Measurements from ENCODE around the gene FCN2. TPM values are rescaled to one million over a fixed set of nuclear protein-coding genes. Genes with fewer than 3 reads are reported as not detected.

The FCN2 gene
- total RNA-seq, 1 donor from 2014 or later, result 0.30 TPM

GRCh38 chr9:134895908-134896833 lies 15.6 kb downstream of the FCN2 start:
- peak; percentile 64 for DNase-seq
- ATAC-seq (ENCODE audit: poor library complexity), result peak; percentile 80
- intact Hi-C loops (cut with DNase I), result loop anchor here (10.0 kb wide), 1 partner anchor 111 kb away; no protein-coding TSS in a partner anchor

- intact Hi-C loops (cut with DNase I), result loop anchor here (10.0 kb wide), 1 partner anchor 112 kb away; no protein-coding TSS in a partner anchor
- DNase-seq, result no peak
- ATAC-seq (ENCODE audit: poor library complexity), result no peak
Observed at GRCh38 chr9:134896834-134897583, 16.4 kb downstream of the FCN2 start.

DNA sequence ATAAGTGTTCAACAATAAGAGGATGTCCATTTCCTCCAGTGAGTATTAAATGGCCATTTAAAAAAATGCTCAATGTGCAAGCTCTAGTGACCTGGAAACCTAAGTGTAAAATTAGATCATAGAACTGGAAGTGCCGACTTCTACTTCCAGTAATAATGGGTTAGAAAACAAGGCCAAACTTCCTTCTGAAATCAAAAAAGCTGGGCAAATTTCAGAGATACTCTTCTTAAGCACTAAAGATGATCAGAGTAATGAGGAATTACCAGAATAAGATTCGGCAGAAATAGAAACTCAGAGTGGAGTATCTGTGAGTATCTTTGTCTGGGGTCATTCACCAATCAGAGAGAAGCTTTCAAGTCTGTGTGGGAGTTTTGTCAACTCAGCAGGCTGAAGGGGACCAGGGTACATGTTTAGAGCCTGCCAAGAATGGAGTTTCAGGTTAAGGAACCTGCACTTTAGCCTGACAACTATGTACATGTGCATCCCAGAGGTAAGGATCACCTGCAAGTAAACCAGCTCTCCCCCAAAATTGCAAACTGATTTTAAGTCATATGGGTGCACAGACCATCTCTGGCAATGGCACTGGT lies 17.1 kb downstream of the FCN2 start:
- DNase-seq, result no peak
- ATAC-seq (ENCODE audit: poor library complexity), result peak; percentile 15
- intact Hi-C loops (cut with DNase I), result loop anchor here (10.0 kb wide), 1 partner anchor 113 kb away; no protein-coding TSS in a partner anchor

DNA sequence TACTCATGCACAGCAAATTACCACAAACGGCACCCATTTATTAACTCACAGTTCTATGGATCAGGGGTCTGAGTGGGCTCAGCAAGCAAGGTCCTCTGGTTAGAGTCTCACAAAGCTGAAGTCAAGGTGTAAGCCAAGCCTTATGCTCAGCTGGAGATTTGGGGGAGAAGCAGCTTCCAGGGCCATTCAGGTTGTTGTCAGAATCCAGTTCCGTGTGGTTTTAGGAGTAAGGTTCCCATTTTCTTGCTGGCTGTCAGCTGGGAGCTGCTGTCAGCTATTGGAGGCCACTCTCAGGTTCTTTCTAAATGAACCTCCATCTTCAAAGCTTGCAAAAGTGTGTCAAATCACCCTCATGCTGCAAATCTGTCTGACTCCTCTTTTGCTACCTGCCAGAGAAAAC lies 17.7 kb downstream of the FCN2 start:
- no peak for ATAC-seq (ENCODE audit: poor library complexity)
- intact Hi-C loops (cut with DNase I), result loop anchor here (10.0 kb wide), 1 partner anchor 114 kb away; no protein-coding TSS in a partner anchor
- DNase-seq, result no peak

DNA sequence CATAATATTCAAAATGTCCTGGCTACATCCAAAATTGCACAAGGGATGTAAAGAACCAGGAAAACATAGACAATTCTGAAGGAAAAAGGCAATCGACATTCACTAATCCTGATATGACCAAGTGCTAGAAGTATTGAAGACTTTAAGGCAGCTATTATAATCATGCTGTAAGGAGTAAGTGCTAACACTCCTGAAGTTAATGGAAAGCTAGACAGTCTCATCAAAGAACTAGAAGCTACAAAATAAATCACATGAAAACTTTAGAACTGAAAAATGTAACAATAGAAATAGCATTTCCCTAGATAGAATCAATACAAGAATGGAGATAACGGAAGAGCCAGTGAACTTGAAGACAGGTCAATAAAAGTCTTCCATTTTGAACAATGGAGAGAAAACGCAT lies 18.6 kb downstream of the FCN2 start:
- DNase-seq (no peak), ATAC-seq (ENCODE audit: poor library complexity) (no peak)
- intact Hi-C loops (cut with DNase I), result loop anchor here (10.0 kb wide), 1 partner anchor 114 kb away; no protein-coding TSS in a partner anchor

DNA sequence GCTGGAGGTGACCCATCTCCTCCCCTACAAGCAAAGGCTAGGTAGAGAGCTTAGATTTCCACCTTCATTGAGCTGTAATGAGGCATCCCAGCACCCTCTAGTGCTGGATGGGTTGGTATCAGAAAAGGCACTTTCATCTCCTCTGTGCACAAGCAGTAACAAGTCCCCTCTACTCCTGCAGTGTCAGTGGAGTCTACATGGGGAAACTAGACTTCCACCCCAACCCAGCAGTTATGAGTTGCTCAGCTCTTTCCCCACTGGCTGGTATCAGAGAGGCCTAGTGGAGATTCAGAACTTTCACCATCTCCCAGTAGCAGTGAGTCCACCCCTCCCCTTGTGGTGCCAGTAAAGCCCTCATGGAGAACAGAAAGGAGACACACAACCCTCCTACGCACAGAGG lies 19.2 kb downstream of the FCN2 start:
- DNase-seq (no peak), ATAC-seq (ENCODE audit: poor library complexity) (no peak)
- intact Hi-C loops (cut with DNase I), result loop anchor here (10.0 kb wide), 1 partner anchor 115 kb away; no protein-coding TSS in a partner anchor

- intact Hi-C loops (cut with DNase I), result no loop called here
- DNase-seq, result no peak
- ATAC-seq (ENCODE audit: poor library complexity), result no peak
Observed at GRCh38 chr9:134902936-134903335, 22.3 kb downstream of the FCN2 start.

DNA sequence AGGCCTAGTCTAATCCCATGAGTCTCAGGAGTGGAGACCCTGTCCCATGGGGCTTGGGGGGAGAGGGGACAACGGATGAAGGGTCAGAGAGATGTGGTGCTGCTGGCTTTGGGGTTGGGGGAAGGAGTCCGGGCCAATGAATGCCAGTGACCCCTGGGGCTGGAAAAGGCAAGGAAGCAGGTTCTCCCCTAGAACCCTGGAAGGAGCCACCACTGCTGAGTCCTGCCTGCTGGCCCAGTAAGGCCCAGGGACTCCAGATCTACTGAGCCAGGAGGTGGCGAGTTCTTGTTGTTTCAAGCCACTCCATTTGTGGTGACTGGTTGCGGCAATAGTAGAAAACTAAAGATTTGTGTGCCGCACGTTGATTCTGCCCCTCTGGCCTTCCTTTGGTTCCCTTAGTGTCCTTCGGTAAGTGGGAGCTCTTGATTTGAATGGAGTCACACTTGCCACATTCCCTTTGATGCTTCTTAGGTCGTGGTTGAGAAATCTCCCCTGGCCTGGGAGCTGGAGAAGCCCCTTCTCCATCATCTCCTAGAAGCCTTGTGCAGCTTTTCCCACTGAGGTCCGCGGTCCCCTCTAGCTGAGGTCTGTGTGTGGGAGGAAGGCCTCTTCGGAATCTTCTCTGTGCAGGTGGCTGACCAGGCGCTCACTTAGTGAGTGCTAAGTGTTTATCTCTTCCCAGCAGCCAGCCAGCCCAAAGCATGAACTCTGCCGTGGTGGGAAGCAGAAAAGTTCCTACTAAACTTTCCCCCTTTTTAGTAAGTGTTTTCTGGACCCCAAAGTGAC lies 28.1 kb downstream of the FCN2 start:
- no peak for ATAC-seq (ENCODE audit: poor library complexity)
- intact Hi-C loops (cut with DNase I), result no loop called here
- no peak for DNase-seq

DNA sequence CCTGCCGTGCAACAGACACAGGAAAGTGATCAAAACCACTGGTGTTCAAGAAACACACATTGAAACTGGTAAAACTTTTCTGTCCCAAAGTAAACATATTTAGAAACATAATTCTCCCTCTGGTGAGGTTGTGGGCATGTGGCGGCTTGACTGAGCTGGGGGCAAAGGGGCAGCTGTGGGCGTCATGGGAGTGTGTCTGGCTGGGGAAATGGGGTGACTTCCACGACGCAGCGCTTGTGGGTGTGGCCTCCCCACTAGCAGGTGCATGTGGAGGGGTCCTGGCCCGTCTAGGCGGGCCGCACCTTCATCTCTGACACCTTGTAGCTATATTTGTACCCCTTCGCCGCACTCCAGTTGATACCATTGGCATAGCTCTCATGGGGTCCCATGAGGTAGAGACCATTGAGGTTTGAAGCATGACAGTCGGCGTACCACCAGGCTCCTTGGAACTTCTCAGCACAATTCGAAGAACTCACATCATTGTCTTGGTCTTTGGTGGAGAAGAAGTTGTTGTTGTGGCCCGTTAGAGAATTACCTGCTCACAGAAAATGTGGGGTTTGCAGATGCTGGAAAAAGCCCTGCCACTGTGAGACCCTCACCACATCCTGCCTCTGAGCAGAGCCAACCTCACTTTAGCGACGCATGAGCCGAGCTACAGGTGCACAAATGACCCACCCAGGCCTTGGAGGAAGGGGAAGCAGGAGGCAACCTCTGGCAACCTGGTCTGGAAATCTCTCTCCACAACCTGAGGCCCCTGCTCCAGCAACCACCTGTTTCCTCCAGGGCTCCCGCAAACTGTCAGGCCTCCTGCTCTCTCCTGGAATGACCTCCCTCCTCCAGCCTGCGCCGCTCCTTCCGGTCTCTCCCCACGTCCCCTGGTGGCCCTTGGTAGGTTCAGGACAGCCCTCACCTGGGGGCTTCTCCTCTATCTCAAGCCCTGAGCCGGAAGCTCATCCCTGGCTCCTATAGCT lies 29.2 kb downstream of the FCN2 start:
- DNase-seq (no peak), ATAC-seq (ENCODE audit: poor library complexity) (no peak)
- intact Hi-C loops (cut with DNase I), result no loop called here

- DNase-seq (no peak), ATAC-seq (ENCODE audit: poor library complexity) (no peak)
- intact Hi-C loops (cut with DNase I), result no loop called here
Observed at GRCh38 chr9:134912126-134912840, 31.7 kb downstream of the FCN2 start.

DNA sequence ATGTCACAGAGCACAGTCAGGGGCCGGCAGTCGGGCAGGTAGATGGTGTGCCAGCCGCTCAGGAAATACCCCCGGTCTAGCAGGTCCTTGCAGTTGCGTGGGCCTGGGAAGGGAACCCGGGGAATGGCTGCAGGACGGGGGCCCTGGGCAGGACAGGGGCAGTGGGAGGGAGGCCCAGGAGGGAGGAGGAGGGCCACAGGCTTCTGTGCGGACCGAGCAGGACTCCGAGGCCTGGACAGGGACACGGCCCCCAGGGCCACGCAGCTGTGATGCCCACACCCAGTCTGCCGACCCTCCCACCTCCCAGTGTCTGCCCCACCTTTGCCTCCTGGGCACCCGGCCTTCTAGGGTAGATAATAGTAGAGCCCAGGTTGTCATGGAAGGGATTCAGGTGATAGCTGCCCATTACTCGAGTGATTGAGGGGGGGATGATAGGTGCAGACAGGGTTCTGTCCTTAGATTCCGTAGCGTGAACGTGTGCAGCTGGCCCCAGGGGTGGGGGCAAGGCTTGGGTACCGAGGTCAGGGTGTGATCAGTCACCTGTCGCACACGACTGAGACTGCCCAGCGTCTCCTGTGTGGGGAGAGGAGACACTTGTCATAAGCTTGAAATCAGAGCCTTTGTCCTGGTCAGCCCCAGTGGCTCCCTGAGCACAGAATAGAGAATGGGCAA lies 32.6 kb downstream of the FCN2 start:
- no peak for DNase-seq
- ATAC-seq (ENCODE audit: poor library complexity), result no peak
- intact Hi-C loops (cut with DNase I), result no loop called here

GRCh38 chr9:134913713-134914500 lies 33.3 kb downstream of the FCN2 start:
- intact Hi-C loops (cut with DNase I), result no loop called here
- ATAC-seq (ENCODE audit: poor library complexity) (no peak), DNase-seq (no peak)

DNA sequence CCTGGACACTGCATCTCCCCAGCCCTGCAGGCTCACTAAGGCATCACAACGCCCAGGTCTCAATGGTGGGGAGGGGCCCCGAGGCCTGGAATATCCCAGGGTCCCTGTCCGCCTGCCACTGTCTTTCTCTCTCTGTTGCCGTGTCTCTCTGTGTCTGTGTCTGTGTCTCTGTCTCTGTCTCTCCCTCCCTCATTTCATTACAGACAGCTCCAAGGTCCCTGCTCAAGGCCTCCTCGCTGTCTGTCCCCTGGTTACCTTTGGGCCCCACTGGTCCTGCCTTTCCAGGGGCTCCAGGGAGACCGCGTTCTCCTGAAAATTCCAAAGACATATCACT lies 33.9 kb downstream of the FCN2 start:
- ATAC-seq (ENCODE audit: poor library complexity) (no peak), DNase-seq (no peak)
- intact Hi-C loops (cut with DNase I), result no loop called here

DNA sequence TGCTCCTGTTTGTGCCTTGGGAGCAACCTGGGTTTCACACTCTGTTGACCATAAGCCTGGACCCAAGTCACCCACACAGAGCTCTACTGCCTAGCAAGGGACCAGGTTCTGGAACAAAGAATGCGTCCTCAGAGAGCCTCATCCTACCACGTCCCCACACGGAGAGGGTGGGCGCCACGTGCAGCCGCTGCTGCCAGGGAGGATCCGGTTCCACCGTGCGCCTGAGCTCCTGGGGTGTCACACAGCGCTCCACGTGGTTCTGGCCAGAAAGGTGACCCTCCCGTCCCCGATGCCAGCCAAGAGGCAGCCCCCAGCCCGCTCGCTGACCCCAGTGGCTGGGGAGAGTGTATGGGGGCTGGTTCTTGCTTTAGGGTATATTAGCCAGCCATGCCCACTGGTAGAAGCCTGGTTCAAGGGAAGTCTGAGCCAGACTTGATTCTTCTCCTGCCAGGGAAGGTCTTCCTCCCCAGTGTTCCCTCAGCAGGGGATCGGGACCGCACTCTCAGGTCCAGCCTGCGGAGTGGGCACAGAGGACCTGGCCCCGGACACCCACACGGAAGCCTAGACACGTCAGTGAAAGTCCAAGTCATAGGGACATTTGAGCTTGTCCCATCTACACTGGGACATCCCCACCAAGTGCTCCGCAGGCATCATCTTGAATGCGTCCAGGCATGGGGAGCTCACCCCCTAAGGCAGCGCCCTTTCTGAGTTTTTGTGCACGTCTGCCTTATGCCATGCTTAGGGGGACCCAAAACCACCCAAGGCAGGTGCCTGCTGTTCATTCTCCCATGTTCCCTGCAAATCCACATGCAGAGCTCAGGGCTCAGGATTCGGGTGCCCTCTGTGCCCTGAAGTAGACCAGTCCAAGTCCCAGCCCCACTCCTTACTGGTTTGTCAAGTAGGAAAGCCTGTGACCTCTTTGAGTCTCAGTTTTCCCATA lies 34.7 kb downstream of the FCN2 start:
- ATAC-seq (ENCODE audit: poor library complexity), result no peak
- DNase-seq, result no peak
- intact Hi-C loops (cut with DNase I), result no loop called here
